ENCODE measurements around the gene NOTCH3.

The NOTCH3 gene

GRCh38 chr19:15213715-15214381 is 13.1 kb upstream of the NOTCH3 start:
- Histone ChIP-seq H3K4me1 (ENCODE audit: control insufficient read depth, insufficient read depth, low read length) (no peaks in the 10 kb centered on the region), H3K27me3 (ENCODE audit: control insufficient read depth in 1 of 2, insufficient read depth in 2 of 2, low read length in 2 of 2) (no peaks in the 10 kb centered on the region), H3K9ac (ENCODE audit: low read length in 2 of 2) (no peak overlapping the region), H3K9me3 (ENCODE audit: control insufficient read depth in 2 of 2, low read length in 2 of 2) (no peaks in the 10 kb centered on the region), H3K36me3 (ENCODE audit: control insufficient read depth in 2 of 2, insufficient read depth in 2 of 2, low read length in 2 of 2) (no peaks in the 10 kb centered on the region), H3K4me3 (ENCODE audit: low read length in 2 of 2) (no peak overlapping the region), H3K27ac (ENCODE audit: low read length) (peak overlapping the region; percentile 18)

- Histone ChIP-seq H3K9me3 (ENCODE audit: control insufficient read depth in 2 of 2, low read length in 2 of 2) (no peaks in the 10 kb centered on the region), H3K27ac (ENCODE audit: low read length) (no peak overlapping the region), H3K4me3 (ENCODE audit: low read length in 2 of 2) (no peak overlapping the region), H3K4me1 (ENCODE audit: control insufficient read depth, insufficient read depth, low read length) (no peaks in the 10 kb centered on the region), H3K36me3 (ENCODE audit: control insufficient read depth in 2 of 2, insufficient read depth in 2 of 2, low read length in 2 of 2) (no peaks in the 10 kb centered on the region), H3K9ac (ENCODE audit: low read length in 2 of 2) (no peak overlapping the region), H3K27me3 (ENCODE audit: control insufficient read depth in 1 of 2, insufficient read depth in 2 of 2, low read length in 2 of 2) (no peaks in the 10 kb centered on the region)
These were observed 11.9 kb upstream of the NOTCH3 start for GRCh38 chr19:15212711-15213110.

GRCh38 chr19:15210323-15210781 is 9.6 kb upstream of the NOTCH3 start:
- Histone ChIP-seq H3K27ac (ENCODE audit: low read length) (no peak overlapping the region), H3K27me3 (ENCODE audit: control insufficient read depth in 1 of 2, insufficient read depth in 2 of 2, low read length in 2 of 2) (no peaks in the 10 kb centered on the region), H3K4me3 (ENCODE audit: low read length in 2 of 2) (no peak overlapping the region), H3K9ac (ENCODE audit: low read length in 2 of 2) (no peak overlapping the region), H3K36me3 (ENCODE audit: control insufficient read depth in 2 of 2, insufficient read depth in 2 of 2, low read length in 2 of 2) (no peaks in the 10 kb centered on the region), H3K9me3 (ENCODE audit: control insufficient read depth in 2 of 2, low read length in 2 of 2) (peaks cover 0 to 2% of the 10 kb centered on the region in 2 donors), H3K4me1 (ENCODE audit: control insufficient read depth, insufficient read depth, low read length) (no peaks in the 10 kb centered on the region)

- no peaks in the 10 kb centered on the region for H3K36me3 ChIP-seq (ENCODE audit: control insufficient read depth in 2 of 2, insufficient read depth in 2 of 2, low read length in 2 of 2)
- no peak overlapping the region for H3K9ac ChIP-seq (ENCODE audit: low read length in 2 of 2)
- H3K27ac ChIP-seq (ENCODE audit: low read length): no peak overlapping the region
- H3K9me3 ChIP-seq (ENCODE audit: control insufficient read depth in 2 of 2, low read length in 2 of 2): peaks cover 0 to 2% of the 10 kb centered on the region in 2 donors
- H3K4me3 ChIP-seq (ENCODE audit: low read length in 2 of 2): no peak overlapping the region
- H3K27me3 ChIP-seq (ENCODE audit: control insufficient read depth in 1 of 2, insufficient read depth in 2 of 2, low read length in 2 of 2): peaks cover 25 to 33% of the 10 kb centered on the region in 2 donors
- peaks cover 9% of the 10 kb centered on the region for H3K4me1 ChIP-seq (ENCODE audit: control insufficient read depth, insufficient read depth, low read length)
These were observed 704 bp upstream of the NOTCH3 start for GRCh38 chr19:15201374-15202023.

- Histone ChIP-seq H3K4me1 (ENCODE audit: control insufficient read depth, insufficient read depth, low read length) (peaks cover 9% of the 10 kb centered on the region), H3K27me3 (ENCODE audit: control insufficient read depth in 1 of 2, insufficient read depth in 2 of 2, low read length in 2 of 2) (peaks cover 30 to 48% of the 10 kb centered on the region in 2 donors), H3K9ac (ENCODE audit: low read length in 2 of 2) (no peak overlapping the region), H3K27ac (ENCODE audit: low read length) (no peak overlapping the region), H3K4me3 (ENCODE audit: low read length in 2 of 2) (peak overlapping the region in 1 of 2 donors; percentile 58), H3K36me3 (ENCODE audit: control insufficient read depth in 2 of 2, insufficient read depth in 2 of 2, low read length in 2 of 2) (no peaks in the 10 kb centered on the region), H3K9me3 (ENCODE audit: control insufficient read depth in 2 of 2, low read length in 2 of 2) (no peaks in the 10 kb centered on the region)
These were observed 888 bp downstream of the NOTCH3 start for GRCh38 chr19:15199661-15200552.

- no peaks in the 10 kb centered on the region for H3K9me3 ChIP-seq (ENCODE audit: control insufficient read depth in 2 of 2, low read length in 2 of 2)
- H3K4me3 ChIP-seq (ENCODE audit: low read length in 2 of 2): peak overlapping the region in 1 of 2 donors; percentile 54
- H3K27me3 ChIP-seq (ENCODE audit: control insufficient read depth in 1 of 2, insufficient read depth in 2 of 2, low read length in 2 of 2): peaks cover 32 to 55% of the 10 kb centered on the region in 2 donors
- H3K27ac ChIP-seq (ENCODE audit: low read length): no peak overlapping the region
- peaks cover 11% of the 10 kb centered on the region for H3K4me1 ChIP-seq (ENCODE audit: control insufficient read depth, insufficient read depth, low read length)
- no peak overlapping the region for H3K9ac ChIP-seq (ENCODE audit: low read length in 2 of 2)
- no peaks in the 10 kb centered on the region for H3K36me3 ChIP-seq (ENCODE audit: control insufficient read depth in 2 of 2, insufficient read depth in 2 of 2, low read length in 2 of 2)
These were observed 1.7 kb downstream of the NOTCH3 start for GRCh38 chr19:15198951-15199660.

- Histone ChIP-seq H3K27ac (ENCODE audit: low read length) (no peak overlapping the region), H3K4me1 (ENCODE audit: control insufficient read depth, insufficient read depth, low read length) (peaks cover 11% of the 10 kb centered on the region), H3K9me3 (ENCODE audit: control insufficient read depth in 2 of 2, low read length in 2 of 2) (no peaks in the 10 kb centered on the region), H3K36me3 (ENCODE audit: control insufficient read depth in 2 of 2, insufficient read depth in 2 of 2, low read length in 2 of 2) (no peaks in the 10 kb centered on the region), H3K27me3 (ENCODE audit: control insufficient read depth in 1 of 2, insufficient read depth in 2 of 2, low read length in 2 of 2) (peaks cover 31 to 54% of the 10 kb centered on the region in 2 donors), H3K9ac (ENCODE audit: low read length in 2 of 2) (no peak overlapping the region), H3K4me3 (ENCODE audit: low read length in 2 of 2) (no peak overlapping the region)
These were observed 2.9 kb downstream of the NOTCH3 start for GRCh38 chr19:15197942-15198341.

GRCh38 chr19:15197275-15197941 is 3.4 kb downstream of the NOTCH3 start:
- H3K36me3 ChIP-seq (ENCODE audit: control insufficient read depth in 2 of 2, insufficient read depth in 2 of 2, low read length in 2 of 2): no peaks in the 10 kb centered on the region
- H3K27ac ChIP-seq (ENCODE audit: low read length): no peak overlapping the region
- H3K4me3 ChIP-seq (ENCODE audit: low read length in 2 of 2): no peak overlapping the region
- H3K9ac ChIP-seq (ENCODE audit: low read length in 2 of 2): no peak overlapping the region
- H3K4me1 ChIP-seq (ENCODE audit: control insufficient read depth, insufficient read depth, low read length): peaks cover 11% of the 10 kb centered on the region
- H3K27me3 ChIP-seq (ENCODE audit: control insufficient read depth in 1 of 2, insufficient read depth in 2 of 2, low read length in 2 of 2): peaks cover 29 to 51% of the 10 kb centered on the region in 2 donors
- no peaks in the 10 kb centered on the region for H3K9me3 ChIP-seq (ENCODE audit: control insufficient read depth in 2 of 2, low read length in 2 of 2)

GRCh38 chr19:15196360-15197005 is 4.3 kb downstream of the NOTCH3 start:
- Histone ChIP-seq H3K27me3 (ENCODE audit: control insufficient read depth in 1 of 2, insufficient read depth in 2 of 2, low read length in 2 of 2) (peaks cover 36 to 51% of the 10 kb centered on the region in 2 donors), H3K9me3 (ENCODE audit: control insufficient read depth in 2 of 2, low read length in 2 of 2) (no peaks in the 10 kb centered on the region), H3K4me3 (ENCODE audit: low read length in 2 of 2) (no peak overlapping the region), H3K4me1 (ENCODE audit: control insufficient read depth, insufficient read depth, low read length) (peaks cover 11% of the 10 kb centered on the region), H3K36me3 (ENCODE audit: control insufficient read depth in 2 of 2, insufficient read depth in 2 of 2, low read length in 2 of 2) (no peaks in the 10 kb centered on the region), H3K9ac (ENCODE audit: low read length in 2 of 2) (no peak overlapping the region), H3K27ac (ENCODE audit: low read length) (no peak overlapping the region)
